C4-2B (cell line): Measurements from ENCODE around the gene TMPRSS13.

Experiments
- ZFX ChIP-seq: fragments of 450-650 bp; IDR thresholded peaks from 2 replicates; pipeline ENCODE4 v1.6.1; 2017
- TF ChIP-seq, protein P1 (sequence below): fragments of 450-650 bp; conservative IDR thresholded peaks from 2 replicates; pipeline ENCODE4 v1.5.1; 2017; ENCODE audit warnings: mild to moderate bottlenecking

DNA sequence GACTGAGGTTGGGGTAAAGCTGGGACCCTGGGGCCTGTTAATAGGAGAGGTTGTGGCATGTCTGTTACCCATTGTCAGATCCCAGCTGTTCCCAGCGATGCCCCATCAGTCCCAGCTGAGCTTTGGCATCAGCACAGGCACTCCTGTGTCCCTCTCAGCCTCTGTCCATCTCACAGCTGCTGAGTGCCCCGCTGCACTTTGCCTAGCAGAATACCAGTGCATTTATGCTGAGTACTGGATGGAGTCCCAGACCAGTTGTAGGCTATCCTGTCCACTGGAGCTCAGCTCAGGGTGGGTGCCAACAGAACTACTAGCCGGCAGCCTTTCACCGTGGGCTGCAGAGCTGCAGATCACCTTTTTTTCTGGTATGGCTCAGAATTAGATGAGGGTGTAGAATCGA, 62.7 kb downstream of the TMPRSS13 start:
- TF ChIP-seq, protein P1, sequence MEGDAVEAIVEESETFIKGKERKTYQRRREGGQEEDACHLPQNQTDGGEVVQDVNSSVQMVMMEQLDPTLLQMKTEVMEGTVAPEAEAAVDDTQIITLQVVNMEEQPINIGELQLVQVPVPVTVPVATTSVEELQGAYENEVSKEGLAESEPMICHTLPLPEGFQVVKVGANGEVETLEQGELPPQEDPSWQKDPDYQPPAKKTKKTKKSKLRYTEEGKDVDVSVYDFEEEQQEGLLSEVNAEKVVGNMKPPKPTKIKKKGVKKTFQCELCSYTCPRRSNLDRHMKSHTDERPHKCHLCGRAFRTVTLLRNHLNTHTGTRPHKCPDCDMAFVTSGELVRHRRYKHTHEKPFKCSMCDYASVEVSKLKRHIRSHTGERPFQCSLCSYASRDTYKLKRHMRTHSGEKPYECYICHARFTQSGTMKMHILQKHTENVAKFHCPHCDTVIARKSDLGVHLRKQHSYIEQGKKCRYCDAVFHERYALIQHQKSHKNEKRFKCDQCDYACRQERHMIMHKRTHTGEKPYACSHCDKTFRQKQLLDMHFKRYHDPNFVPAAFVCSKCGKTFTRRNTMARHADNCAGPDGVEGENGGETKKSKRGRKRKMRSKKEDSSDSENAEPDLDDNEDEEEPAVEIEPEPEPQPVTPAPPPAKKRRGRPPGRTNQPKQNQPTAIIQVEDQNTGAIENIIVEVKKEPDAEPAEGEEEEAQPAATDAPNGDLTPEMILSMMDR = no peak
- no peak for TF ChIP-seq ZFX
